Spleen (tissue), 7 donors: Measurements from ENCODE around the gene GRK3.

Source experiments
- CTCF ChIP-seq, 11 experiments: fragments of 200-600 bp in 7 of 11; fragments of 450-650 bp in 4 of 11; sonication (generic) in 4 of 11; IDR thresholded peaks in 8 of 11; conservative IDR thresholded peaks in 3 of 11; 1 replicate in 7 of 11; 2 replicates in 4 of 11; pipeline versions ENCODE4 v1.4.0 to v1.8.0; 2016 to 2021; ENCODE audit warnings: antibody characterized with exemption in 11 of 11, inconsistent platforms in 4 of 11, mild to moderate bottlenecking in 1 of 11
- POLR2A ChIP-seq, 3 donors: fragments of 450-650 bp; IDR thresholded peaks; one replicate each; pipeline ENCODE4 v1.5.1; 2017; ENCODE audit warnings: antibody characterized with exemption in 3 of 3, mild to moderate bottlenecking in 1 of 3
- donor health status: DM: no; HTN: no; CAD: no; lungs with moderate emphysema.
- donor health status: DM: no; HTN: no; CAD: no.
- donor health status: DM: no; HTN: no; CAD: no.

- TF ChIP-seq CTCF (IDR thresholded peaks at IDR 0.05 in 8 of 11, conservative IDR thresholded peaks at IDR 0.05 in 3 of 11), result no peak
- no peak for TF ChIP-seq POLR2A (IDR thresholded peaks at IDR 0.05)
Measured at GRCh38 chr22:25542720-25543402, 21.6 kb upstream of the GRK3 start.
